CD4-positive, alpha-beta T cell treated with Interleukin-17A for 4 hours (primary cell): Measurements from ENCODE around the gene ADAM11.
"Not testable (repeated sequence)": the region's sequence is repeated elsewhere in the genome, so short reads cannot be mapped to it uniquely, and the experiment has no call there.

ENCODE experiments used
- DNase-seq: peaks from one replicate; pipeline ENCODE4 v3.0.0-alpha.2; 2020; ENCODE audit warnings: mixed read lengths

ADAM11 gene

GRCh38 chr17:44798356-44798755 is 39.6 kb downstream of the ADAM11 start:
- DNase-seq = no peak

GRCh38 chr17:44801880-44802279 is 43.1 kb downstream of the ADAM11 start:
- DNase-seq = no peak

GRCh38 chr17:44804302-44805089 is 45.7 kb downstream of the ADAM11 start:
- DNase-seq = no peak

- DNase-seq = no peak
Measured at GRCh38 chr17:44807093-44807816, 48.5 kb downstream of the ADAM11 start.

GRCh38 chr17:44807817-44808155 is 49.0 kb downstream of the ADAM11 start:
- no peak for DNase-seq

GRCh38 chr17:44808156-44808555 is 49.4 kb downstream of the ADAM11 start:
- no peak for DNase-seq

GRCh38 chr17:44808656-44809388 is 50.0 kb downstream of the ADAM11 start:
- DNase-seq = not testable (repeated sequence)

GRCh38 chr17:44812263-44812662 is 53.5 kb downstream of the ADAM11 start:
- no peak for DNase-seq

GRCh38 chr17:44818508-44818907 is 59.7 kb downstream of the ADAM11 start:
- DNase-seq = not testable (repeated sequence)

GRCh38 chr17:44820631-44821212 is 61.9 kb downstream of the ADAM11 start:
- no peak for DNase-seq

- DNase-seq = not testable (repeated sequence)
Measured at GRCh38 chr17:44825236-44825635, 66.4 kb downstream of the ADAM11 start.

- DNase-seq = no peak
Measured at GRCh38 chr17:44826123-44826790, 67.5 kb downstream of the ADAM11 start.

- DNase-seq = no peak
Measured at GRCh38 chr17:44827863-44828262, 69.1 kb downstream of the ADAM11 start.

- no peak for DNase-seq
Measured at GRCh38 chr17:44828919-44829522, 70.2 kb downstream of the ADAM11 start.

- peak; percentile 16 for DNase-seq
Measured at GRCh38 chr17:44829523-44830358, 71.0 kb downstream of the ADAM11 start, which contains the start of gene GJC1. Gene GJC1 (minus strand): TSS chr17:44830287. CDS start chr17:44805817, 24,470 bp downstream.

- DNase-seq = peak; percentile 12
Measured at GRCh38 chr17:44830359-44831288, 71.8 kb downstream of the ADAM11 start.

GRCh38 chr17:44831371-44831770 is 72.6 kb downstream of the ADAM11 start:
- DNase-seq = no peak
